Right lung (tissue), 5 donors: ENCODE data around the gene JMJD1C. TPM values are rescaled to one million over a fixed set of nuclear protein-coding genes. Genes with fewer than 3 reads are reported as not detected.

Experiments used
- DNase-seq, 2 donors: peaks; one replicate each; pipeline ENCODE4 v3.0.0-alpha.2; 2013
- polyA plus RNA-seq, 5 donors: library from polyadenylated mRNA; unstranded; fragments of 120-200 nt; gene quantifications; one replicate each; pipeline versions ENCODE4 v1.2.1 to v1.2.3, GENCODE V29; 2013; ENCODE audit warnings: inconsistent platforms in 1 of 5, low replicate concordance in 1 of 5; ENCODE audit not compliant: insufficient read length in 5 of 5, insufficient read depth in 1 of 5

The JMJD1C gene
- polyA plus RNA-seq, 5 donors: 72.1 to 130 (median 102) TPM

- DNase-seq: no peak
Observed at GRCh38 chr10:63224241-63224640, 241.5 kb downstream of the JMJD1C start.

GRCh38 chr10:63221950-63222349 lies 243.8 kb downstream of the JMJD1C start:
- no peak for DNase-seq

- DNase-seq: no peak
Observed at GRCh38 chr10:63219749-63220148, 246.0 kb downstream of the JMJD1C start.

- peak in 1 of 2 donors; percentile 40 for DNase-seq
Observed at GRCh38 chr10:63217120-63217605, 248.6 kb downstream of the JMJD1C start.

- no peak for DNase-seq
Observed at GRCh38 chr10:63214571-63214970, 251.2 kb downstream of the JMJD1C start.

GRCh38 chr10:63213489-63213888 lies 252.3 kb downstream of the JMJD1C start:
- no peak for DNase-seq

GRCh38 chr10:63210611-63211196 lies 255.1 kb downstream of the JMJD1C start:
- DNase-seq: no peak

GRCh38 chr10:63209705-63210104 lies 256.1 kb downstream of the JMJD1C start:
- no peak for DNase-seq

GRCh38 chr10:63208986-63209385 lies 256.8 kb downstream of the JMJD1C start:
- DNase-seq: no peak

GRCh38 chr10:63206997-63207811 lies 258.6 kb downstream of the JMJD1C start:
- DNase-seq: peak; percentile 69 to 78

- no peak for DNase-seq
Observed at GRCh38 chr10:63206576-63206975, 259.2 kb downstream of the JMJD1C start.

GRCh38 chr10:63205421-63205820 lies 260.4 kb downstream of the JMJD1C start:
- no peak for DNase-seq

GRCh38 chr10:63204667-63205391 lies 260.9 kb downstream of the JMJD1C start:
- no peak for DNase-seq

GRCh38 chr10:63201118-63201517 lies 264.7 kb downstream of the JMJD1C start:
- no peak for DNase-seq

- no peak for DNase-seq
Observed at GRCh38 chr10:63200431-63200830, 265.3 kb downstream of the JMJD1C start.

- no peak for DNase-seq
Observed at GRCh38 chr10:63199716-63200115, 266.1 kb downstream of the JMJD1C start.

- peak; percentile 58 to 70 for DNase-seq
Observed at GRCh38 chr10:63197344-63198092, 268.3 kb downstream of the JMJD1C start.

- no peak for DNase-seq
Observed at GRCh38 chr10:63192826-63193225, 273.0 kb downstream of the JMJD1C start.

- DNase-seq: no peak
Observed at GRCh38 chr10:63175534-63175933, 290.2 kb downstream of the JMJD1C start.

GRCh38 chr10:63173468-63174232 lies 292.1 kb downstream of the JMJD1C start:
- DNase-seq: no peak

GRCh38 chr10:63171926-63172325 lies 293.9 kb downstream of the JMJD1C start:
- no peak for DNase-seq
